ENCODE measurements around the gene PLXNA2. TPM values are rescaled to one million over a fixed set of nuclear protein-coding genes. Genes with fewer than 3 reads are reported as not detected.

The PLXNA2 gene
- total and polyA plus RNA-seq, 2 of the 8 experiments (the other 6 are each of a cell fraction or from before 2014, with no cell fraction given): 0.33 to 1.5 TPM

- TF ChIP-seq EZH2 (IDR thresholded peaks at IDR 0.05; ENCODE audit: low read depth, low read length, severe bottlenecking): no peak
- no peak for TF ChIP-seq CHD7 (IDR thresholded peaks at IDR 0.05; ENCODE audit: insufficient replicate concordance, low read length)
- no peak for TF ChIP-seq ATF2 (IDR thresholded peaks at IDR 0.05; ENCODE audit: low read length)
- no peak for TF ChIP-seq TAF7 (optimal IDR thresholded peaks at IDR 0.05; ENCODE audit: borderline replicate concordance, low read depth, low read length)
- TF ChIP-seq BCL11A (IDR thresholded peaks at IDR 0.05; ENCODE audit: low read depth in 2 of 2, low read length in 2 of 2): no peak
- TF ChIP-seq EP300 (IDR thresholded peaks at IDR 0.05; ENCODE audit: borderline replicate concordance in 1 of 2, low read depth in 2 of 2, low read length in 2 of 2): no peak
Measured at GRCh38 chr1:208002078-208002477, 242.1 kb downstream of the PLXNA2 start (continued).
